Measurements from ENCODE around the gene TUB.

DNA sequence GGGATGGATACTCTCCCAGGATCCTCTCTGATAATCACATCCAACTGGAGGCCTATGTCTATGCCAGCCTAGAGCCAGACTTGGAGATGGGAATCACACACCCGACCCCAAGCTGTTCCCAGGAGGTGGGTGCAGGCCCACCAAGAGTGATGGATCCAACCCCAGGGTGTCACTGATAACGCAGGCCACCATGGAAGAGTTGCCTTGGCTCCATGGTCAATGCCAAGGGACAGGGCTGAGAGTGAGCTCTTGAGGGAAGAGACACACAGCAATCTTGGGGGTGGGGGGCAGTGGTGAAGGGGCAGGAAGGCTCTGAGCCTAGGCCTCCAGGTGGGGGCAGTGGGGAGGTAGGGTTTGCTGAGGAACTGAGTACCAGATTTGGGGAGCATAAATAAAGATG is 16.9 kb downstream of the TUB start:
- TF ChIP-seq, protein P1, sequence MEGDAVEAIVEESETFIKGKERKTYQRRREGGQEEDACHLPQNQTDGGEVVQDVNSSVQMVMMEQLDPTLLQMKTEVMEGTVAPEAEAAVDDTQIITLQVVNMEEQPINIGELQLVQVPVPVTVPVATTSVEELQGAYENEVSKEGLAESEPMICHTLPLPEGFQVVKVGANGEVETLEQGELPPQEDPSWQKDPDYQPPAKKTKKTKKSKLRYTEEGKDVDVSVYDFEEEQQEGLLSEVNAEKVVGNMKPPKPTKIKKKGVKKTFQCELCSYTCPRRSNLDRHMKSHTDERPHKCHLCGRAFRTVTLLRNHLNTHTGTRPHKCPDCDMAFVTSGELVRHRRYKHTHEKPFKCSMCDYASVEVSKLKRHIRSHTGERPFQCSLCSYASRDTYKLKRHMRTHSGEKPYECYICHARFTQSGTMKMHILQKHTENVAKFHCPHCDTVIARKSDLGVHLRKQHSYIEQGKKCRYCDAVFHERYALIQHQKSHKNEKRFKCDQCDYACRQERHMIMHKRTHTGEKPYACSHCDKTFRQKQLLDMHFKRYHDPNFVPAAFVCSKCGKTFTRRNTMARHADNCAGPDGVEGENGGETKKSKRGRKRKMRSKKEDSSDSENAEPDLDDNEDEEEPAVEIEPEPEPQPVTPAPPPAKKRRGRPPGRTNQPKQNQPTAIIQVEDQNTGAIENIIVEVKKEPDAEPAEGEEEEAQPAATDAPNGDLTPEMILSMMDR (IDR thresholded peaks at IDR 0.05) = no peak
- TF ChIP-seq POLR2A (IDR thresholded peaks at IDR 0.05) = no peak
